Ureter (tissue), 1 donor: ENCODE measurements around the gene LRMDA. TPM values are rescaled to one million over a fixed set of nuclear protein-coding genes. Genes with fewer than 3 reads are reported as not detected.

ENCODE experiments used
- DNase-seq: peaks from one replicate; pipeline ENCODE4 v3.0.0-alpha.2; 2020; ENCODE audit warnings: low spot score
- total RNA-seq: library from RNA; stranded (reverse); gene quantifications from one replicate; pipeline ENCODE4 v1.2.4, GENCODE V29; 2023
- donor health status: DM: yes; HTN: yes; CAD: no.

The LRMDA gene
- total RNA-seq, 1 donor from 2014 or later = 23.1 TPM

DNA sequence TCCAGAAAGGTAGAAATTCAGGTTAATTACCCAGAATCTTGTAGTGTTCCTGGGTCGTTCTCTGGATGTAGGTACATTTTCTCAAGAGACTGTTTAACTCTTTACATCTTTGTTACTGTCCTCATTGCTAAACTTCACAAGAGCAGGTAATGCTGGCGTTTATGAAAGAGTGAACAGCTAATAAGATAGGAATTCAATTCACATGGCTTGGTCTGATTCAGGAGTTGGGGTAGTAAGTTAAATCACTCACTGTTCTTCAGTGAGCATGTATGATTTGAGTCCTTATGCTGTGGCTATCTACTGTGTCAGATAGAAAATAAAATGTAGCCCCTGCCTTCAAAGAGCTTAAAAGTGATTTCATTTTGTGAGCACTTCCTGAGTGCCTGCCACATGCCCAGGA is 480.0 kb downstream of the LRMDA start:
- no peak for DNase-seq

DNA sequence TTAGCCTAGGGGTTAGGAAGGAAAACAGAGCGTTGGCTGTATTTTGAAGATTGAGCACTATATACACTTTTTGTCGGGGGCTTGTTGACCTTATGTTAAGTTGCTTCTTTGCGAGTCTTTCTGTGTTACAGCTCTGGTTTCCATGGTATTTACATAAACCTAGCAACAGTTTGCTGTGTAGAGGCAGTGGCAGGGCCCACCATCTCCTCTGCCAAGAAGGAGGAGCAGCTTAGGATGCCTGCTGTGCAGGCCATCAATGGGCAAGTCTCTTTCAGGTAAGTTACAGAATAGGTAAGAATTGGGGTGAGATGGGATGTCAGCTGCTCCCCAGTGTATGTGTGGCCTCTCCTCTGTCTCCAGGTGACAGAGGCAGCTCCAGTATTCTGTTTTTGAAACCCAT is 485.5 kb downstream of the LRMDA start:
- no peak for DNase-seq

DNA sequence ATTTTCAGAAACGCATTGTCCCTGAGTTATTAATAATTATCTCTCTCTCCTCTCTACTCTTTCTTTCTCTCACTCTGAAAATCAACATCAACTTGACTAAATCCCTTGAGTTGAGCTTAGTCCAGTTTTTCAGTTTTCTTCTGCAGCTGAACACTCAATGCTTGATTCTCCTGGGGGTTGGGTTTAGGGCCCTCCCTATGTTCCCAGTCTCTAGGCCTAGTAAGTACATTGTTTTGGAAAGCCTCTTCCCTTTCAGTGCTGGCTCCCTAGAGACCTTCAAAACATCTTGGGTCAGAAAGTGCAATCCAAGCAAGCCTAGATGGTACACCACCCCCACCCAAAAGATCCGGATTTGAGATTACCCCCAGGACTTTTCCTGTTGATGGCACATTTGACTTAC is 488.5 kb downstream of the LRMDA start:
- no peak for DNase-seq

DNA sequence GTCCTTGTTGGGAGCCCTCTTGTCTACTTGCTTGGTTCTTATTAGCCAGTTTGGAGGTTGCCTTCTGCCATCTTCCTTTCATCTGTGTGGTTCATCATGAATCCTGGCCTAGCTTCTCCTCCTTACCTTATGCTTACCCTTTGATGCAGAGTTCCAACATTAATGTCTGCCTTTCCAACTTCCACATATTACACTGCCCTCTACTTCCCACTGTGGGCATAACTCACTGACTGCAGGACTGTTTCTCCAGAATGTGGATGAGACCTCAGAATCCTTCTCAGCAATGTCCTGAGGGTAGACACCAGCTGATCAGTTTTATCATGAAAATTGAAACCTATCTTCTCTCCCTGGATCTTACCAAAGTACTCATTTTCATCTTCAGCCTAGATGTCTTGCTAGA is 491.0 kb downstream of the LRMDA start:
- DNase-seq = no peak

DNA sequence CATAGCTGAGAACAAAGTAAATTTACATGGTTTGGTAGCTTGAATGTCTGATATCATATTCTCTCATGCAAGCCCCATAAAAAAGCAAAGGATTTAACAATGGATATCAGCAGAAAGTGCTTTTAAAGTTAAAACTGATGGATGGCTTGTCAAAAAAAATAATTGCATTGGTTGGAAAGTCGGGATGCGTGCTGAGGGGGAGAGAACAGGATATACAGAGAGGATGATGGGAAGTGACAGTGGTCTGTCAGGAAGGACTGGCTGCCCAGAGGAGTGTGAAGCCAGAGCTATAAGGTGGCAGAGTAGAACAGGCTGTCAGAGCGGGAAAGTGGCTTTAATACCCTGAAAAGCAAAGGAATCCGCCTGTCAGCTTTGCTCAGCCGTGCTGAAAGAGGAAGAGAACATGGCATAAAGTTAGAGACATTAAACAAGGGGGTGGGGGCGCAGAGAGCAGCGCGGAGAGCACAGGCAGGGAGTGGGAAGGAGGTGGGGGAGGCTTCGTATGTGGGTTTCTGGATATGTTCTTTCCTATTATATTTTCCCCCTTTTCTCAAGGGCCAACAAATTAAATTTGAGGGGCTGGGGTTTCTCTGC is 493.0 kb downstream of the LRMDA start:
- no peak for DNase-seq

DNA sequence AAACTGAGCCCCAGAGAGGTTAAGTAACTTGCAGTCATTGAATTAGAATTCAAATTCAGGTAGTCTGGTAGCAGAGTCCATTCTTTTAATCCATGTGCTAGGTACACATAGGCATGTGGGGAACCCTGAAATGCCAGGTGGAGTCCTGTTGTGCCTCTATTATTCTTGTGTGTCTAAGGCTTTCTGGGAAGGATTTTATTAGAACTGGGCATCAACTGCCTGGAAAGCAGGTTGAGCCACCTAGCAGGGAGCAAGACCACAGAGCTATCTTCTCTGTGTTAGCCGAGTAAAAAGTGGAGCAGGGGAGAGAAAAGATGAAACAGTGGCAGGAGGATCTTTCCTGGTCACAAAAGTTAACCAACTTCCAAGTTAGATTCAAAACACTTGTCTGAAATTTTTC is 494.6 kb downstream of the LRMDA start:
- DNase-seq = no peak

DNA sequence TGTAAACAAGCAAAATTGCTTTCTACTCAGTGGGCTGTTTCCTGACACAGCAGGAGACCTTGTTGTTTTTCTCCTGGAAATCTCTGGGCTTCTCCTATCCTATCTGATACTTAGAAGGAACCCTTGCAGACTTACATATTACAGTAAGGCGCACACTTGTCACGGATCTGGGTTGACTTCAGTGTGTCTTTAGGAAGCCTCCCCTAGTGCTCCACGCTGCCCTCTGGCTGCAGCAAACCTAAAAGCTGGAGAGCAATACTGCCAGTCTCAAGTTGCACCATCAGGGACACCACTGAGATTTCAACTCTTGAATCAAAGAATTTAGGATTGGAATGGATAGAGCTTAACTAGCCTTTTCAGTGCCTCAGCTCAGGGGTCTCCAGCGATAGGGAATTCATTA is 495.3 kb downstream of the LRMDA start:
- peak; percentile 58 for DNase-seq

DNA sequence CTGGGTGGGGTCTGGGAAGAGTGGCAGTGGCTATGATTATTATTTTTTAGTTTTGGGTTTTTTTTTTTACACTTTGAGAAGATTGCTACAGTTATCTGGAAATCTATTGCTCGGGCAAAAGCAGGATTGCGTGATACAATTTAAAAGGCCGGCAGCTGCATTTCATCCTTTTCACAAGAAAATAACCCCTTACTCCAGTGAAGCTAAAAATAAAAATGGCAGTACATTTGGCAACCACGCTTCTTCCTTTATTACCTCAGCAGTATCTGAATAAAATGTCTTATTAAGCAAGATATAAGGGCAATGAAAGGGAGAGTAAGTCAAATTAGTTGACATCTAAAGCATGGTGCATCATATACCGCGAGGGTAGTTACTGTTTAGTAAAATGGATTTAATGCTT is 496.8 kb downstream of the LRMDA start:
- no peak for DNase-seq

DNA sequence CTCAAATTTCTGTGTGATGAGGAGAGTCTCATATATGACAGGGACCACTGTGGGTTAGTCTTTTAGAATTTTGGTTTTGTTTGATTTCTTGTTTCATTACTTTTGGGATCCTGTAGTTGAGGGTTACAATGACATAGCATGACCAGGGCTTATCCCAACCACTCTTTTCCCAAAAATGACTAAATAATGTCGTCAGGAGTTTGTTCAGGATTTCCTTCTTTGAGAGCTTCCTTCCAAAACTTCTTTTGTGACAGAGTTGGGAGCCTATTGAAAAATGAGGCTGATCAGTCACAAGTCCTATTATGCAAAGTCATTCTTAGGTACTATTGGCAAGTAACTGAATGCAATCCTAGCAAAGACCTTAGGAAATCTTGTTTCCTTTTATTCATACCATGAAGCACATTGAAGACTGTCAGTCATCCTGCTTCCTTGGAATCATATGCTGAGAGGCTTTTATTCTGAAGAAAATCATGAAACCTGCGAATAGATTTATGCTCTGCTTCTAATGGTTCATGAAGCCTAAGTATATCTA is 498.3 kb downstream of the LRMDA start:
- DNase-seq = no peak

DNA sequence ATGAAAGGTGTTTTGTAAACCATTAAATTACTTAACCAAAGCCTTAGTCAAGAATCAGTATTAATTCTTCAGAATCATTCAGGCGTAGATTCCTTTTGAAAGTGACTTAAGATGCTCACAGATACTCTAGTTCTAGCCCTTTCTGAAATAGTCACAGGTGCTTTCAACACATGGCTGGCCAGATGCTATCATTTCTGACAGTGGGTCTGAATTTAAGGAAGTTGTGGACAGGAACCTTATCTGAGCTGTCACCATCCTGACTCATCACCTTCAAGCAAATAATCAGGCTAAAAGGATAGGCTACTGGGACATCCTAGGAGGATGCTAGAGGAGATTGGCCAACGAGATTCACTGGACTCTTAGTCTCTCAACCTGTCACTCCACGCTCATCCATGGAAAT is 501.5 kb downstream of the LRMDA start:
- no peak for DNase-seq

DNA sequence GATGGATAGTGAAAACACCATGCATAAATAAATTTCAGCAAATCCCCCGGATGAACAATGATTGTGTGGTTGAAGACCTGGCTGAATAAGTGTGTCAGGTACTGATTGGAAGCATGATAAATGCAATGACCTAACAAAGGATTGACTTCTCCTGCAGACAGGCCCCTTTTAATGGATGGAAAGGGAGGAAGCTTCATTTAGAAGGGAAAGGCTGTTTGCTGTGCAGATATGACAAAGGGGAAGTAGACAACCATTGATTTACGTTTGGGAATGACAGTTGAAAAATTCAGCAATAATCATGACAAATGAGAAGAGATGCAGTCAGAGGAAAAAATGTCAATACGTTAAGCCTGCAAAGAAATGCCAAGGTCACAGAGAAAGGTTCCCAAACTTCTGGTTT is 503.8 kb downstream of the LRMDA start:
- DNase-seq = no peak

DNA sequence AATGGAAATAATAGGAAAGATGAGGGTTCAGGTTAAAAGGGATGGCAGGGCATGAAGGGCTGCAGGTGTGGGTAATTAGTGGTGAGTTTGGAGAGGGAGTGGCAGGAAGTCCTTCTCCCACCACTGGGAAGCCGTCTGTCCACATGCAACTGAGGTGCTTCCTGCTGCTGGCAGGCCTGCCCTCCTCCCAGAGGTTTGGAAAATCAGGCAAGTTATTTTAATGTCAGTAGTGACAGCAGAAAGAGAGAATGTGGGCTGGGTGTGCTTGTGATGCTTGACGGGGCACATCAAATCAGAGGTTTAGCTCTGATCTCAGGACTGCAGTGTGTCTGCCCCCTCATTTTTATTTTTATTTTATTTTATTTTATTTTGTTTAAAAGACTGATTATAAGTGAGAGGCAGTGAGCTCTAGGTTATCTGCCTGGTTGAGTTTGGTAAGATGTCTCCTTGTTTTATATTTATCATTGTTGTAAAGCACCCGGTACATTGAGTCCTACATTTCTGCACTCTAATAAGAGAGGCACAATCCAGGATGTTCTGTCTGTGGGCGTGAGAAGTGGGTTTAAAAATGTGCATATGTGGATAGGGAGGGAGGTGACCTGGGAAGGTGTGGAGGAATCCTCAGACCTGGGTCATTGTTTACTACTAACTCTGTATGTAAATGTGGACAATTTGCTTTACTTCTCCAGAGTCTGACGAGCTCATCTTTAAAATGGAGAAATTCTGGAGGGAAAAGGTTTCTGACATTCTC is 504.4 kb downstream of the LRMDA start:
- no peak for DNase-seq

DNA sequence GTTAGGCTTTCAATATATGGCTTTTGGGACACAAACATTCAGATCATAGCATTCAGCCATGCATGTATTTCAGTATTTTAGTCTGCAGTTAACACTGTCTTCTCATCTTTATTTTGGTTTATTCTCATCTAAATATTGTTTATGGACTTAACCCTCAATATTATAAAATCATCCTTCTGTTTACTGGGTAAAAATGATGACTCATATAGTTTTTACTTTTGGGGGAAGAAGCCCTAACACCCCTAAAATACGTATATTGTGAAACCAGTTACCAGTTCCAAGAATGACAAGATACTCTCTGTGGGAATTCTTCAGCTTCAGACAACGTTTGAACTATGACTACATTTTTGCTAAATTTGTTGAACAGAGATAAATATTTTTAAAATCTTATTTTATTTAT is 505.4 kb downstream of the LRMDA start:
- DNase-seq = no peak

DNA sequence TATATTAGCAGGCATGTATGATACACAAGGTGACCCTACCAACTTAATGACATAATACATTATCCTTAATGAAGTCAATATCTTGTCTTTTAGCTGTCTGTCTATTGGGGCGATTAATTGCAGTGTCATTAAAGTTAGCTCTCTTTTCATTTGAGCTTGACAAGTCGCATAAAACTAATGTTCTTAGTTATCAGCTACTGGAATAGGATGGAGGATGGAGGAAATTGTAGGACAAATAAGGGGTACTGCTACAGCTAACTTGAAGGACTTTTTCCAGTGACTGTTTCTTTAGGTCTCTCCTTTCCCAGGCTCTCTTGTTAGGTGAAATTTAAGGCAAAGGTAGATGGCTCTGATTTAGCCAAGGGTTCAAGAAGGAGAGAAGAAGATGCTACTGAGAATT is 506.4 kb downstream of the LRMDA start:
- DNase-seq = no peak

DNA sequence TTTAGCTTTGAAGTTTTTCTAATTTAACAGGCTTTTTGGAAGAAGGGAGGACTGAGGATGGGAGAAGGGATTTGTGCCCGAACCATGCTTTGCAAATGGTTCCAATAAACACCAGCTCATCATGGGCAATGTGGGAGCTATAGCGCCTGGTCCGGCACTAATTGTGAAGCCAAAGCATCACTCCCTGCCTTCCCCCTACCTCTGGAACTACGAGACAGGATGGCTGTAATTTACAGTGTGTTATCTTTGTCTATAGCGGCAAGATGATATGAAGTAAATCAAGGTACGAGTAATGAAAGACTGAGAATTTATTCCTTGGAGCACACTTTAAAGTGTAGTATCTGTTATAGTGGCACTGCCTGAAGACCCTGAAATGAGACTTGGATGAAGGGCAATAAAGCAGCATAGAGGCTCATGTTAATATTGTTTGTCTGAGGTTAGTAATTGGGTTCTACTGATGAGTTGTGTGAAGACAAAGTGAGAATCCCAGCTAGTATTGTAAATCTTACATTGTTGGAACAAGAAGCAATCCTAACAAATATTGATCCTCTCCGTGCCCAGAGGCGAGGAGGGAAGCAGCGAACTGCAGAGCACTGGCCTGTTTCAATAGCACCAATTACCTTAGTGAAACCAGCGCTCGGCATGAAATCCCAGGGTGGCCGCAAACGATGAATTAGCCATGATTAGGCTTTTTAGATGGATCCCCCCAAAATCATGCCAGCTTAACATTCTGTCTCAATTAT is 507.1 kb downstream of the LRMDA start:
- no peak for DNase-seq

DNA sequence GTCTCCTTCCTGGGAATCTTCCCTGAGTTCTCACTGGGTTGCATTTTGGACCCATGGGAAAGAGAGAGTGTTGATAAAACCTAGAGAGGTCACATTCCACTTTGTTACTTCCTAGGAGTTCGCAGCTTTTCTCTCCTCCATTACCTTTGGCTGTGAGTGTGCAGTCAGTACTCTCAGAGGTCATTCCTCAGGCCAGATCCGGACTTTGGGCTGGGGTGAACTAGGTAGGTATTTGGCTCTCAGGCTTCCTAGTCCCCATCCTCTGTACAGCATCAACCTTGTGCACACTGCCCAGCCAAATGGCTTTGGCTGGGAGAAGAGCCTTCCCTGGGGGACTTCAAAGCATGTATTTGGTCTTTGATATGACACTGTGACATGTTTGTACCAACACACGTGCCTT is 508.1 kb downstream of the LRMDA start:
- no peak for DNase-seq

DNA sequence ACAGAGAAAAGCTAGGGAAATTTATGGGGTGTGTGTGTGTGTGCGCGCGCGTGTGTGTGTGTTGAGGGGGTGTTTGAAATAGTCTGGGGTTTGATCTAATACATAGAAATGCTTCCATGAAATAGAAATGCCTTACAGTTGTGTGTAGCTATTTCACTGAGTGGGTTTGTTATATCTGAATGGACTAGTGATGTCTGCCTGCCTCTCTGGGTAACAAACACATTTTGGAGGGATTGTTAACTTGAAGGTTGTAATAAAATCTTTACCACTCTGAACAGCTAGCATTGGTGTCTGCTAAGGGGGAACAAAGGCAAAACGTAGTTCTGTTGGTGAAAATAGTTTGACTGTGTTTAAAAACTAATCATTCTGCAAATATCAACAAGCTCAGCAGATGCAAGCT is 509.3 kb downstream of the LRMDA start:
- no peak for DNase-seq

DNA sequence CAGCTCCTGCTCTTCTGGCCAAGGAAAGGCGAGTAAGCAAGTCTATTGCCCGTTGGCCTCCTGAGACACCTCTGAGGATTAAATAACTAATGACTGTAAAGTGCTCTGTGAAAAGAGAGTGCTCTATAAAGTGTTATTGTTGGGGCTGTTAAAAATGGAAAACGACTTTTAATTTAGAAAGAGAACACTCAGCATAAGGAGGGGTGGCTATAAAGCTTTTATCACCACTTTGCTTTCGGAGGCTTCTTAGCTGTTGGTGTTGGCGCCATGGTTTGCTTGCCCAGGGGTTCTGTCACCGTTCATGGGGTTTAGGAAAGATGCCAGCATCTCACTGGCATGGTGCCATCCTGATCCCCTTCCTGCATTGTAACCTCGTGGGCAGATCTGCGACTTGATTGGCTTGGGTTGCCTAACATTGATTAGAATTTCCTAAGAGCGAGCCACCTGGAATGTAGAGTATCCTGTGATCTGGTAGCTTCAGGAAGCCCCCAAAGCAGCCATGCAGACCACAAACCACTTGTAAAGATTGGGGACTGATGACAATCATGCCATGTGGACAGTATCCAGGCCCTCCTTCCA is 509.9 kb downstream of the LRMDA start:
- DNase-seq = no peak

DNA sequence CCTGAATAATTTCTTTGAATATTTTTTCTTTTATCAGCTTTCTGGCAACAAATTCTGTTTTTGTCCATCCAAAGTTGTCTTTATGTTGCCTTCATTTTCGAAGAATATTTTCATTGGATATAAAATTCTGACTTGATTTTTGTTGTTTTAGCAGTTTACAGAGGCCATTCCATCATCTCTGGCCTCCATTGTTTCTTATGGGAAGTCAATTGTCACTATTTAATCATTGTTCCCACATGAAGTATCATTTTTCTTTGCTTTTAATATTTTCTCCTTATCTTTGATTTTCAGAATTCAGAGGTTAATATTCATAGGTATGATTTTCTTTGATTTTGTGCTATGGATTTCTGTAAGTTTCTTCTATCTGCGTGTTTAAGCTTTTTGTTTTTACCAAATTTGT is 512.6 kb downstream of the LRMDA start:
- DNase-seq = no peak

DNA sequence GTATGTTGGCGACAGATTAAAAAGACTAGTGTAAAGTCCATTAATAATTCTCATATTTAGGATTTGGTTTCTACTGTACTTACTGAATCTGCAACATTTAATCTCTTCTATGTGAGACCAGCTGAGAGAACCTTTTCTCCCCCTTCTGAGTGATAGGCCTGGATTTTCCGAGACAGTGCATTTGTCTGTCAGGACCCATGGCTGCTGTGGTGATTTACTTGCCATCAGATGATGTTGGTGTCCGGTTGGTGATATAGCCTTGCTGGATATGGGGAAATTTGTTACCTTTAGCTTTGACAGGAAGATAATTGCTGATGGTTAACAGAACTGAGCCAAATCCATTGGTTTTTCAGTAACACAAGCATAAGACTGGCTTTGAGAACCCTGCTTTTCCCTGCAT is 517.2 kb downstream of the LRMDA start:
- no peak for DNase-seq

DNA sequence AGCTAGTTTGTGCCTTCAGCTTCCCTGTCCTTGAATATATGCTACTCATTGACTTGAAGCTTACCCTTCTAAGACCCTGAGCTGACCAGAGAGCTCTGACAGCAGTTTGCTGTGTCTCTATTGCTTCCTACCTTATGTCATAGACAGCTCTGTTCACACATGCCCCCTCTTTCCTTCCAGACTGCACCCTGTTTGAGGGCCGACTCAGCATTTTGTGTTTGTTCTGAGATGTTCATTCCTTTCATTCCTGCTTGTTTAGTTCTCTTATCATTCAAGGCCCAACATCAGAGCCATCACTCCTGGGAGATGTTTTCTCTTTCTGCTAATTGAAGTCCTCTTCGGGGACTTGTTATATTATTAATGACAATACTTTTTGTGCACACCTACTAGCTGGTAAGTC is 518.9 kb downstream of the LRMDA start:
- no peak for DNase-seq

DNA sequence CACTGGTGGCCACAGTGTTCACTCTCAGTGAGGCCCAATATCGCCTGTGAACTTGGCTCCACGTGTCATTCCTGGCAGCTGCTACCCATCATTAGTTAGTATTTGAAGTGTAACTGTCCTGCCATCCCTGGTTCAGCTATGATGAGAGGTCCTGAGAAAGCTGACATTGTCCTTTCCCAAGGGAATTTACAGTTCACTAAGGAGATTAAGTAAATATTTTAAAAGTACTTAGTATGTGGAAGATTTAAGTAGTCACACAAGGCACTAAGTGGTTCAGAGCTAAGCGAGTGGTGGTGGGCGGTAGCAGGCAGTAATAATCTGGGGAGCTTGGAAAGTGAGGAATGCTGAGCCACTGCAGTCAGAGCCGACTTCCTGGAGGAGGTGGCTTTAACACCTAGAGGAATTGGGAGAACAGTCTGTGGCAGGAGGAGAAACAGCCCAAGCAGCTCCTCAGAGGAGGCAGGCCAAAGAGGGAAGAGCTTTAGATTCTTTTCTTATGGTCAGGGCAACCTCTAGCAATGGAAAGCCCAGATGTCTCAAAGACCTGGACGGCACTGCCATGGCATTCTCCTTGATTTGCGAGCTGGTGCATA is 519.7 kb downstream of the LRMDA start:
- DNase-seq = no peak
